PC-9 (cell line): Measurements from ENCODE around the gene ZBBX. TPM values are rescaled to one million over a fixed set of nuclear protein-coding genes. Genes with fewer than 3 reads are reported as not detected.

Source experiments
- BruUV-seq: library from RNA; stranded (reverse); fragments of 400-500 nt; replicated peaks from 2 replicates; lab custom pipeline; 2021; lab: Mats Ljungman, UMichigan
- CTCF ChIA-PET: fragments of 300-600 bp; sonication (Branson Sonifier 250); formaldehyde crosslinking; loops from one replicate; lab custom pipeline; 2022; ENCODE audit warnings: antibody characterized with exemption; lab: Charles Lee
- POLR2A ChIA-PET: fragments of 300-600 bp; sonication (Branson Sonifier 250); formaldehyde crosslinking; loops from one replicate; lab custom pipeline; 2022; ENCODE audit warnings: antibody characterized with exemption; ENCODE audit not compliant: unreplicated experiment; lab: Charles Lee
- DNase-seq, 2 experiments: peaks; one replicate each; pipeline versions ENCODE4 v3.0.0 to v3.0.0-alpha.2; 2015 to 2022; ENCODE audit warnings: mixed read lengths in 1 of 2
- H2AFZ ChIP-seq: fragments of 200-600 bp; sonication (generic); 2 replicates; pipeline ENCODE4 v1.8.1; 2017; ENCODE audit warnings: antibody characterized with exemption
- H3F3A ChIP-seq: fragments of 200-600 bp; sonication (generic); 2 replicates; pipeline ENCODE4 v1.8.1; 2017; ENCODE audit warnings: antibody characterized with exemption, mild to moderate bottlenecking, low read depth; ENCODE audit not compliant: insufficient read depth
- H3K27ac ChIP-seq: fragments of 200-600 bp; sonication (generic); 2 replicates; pipeline ENCODE4 v1.6.1; 2016; ENCODE audit warnings: mixed run types
- H3K27me3 ChIP-seq: fragments of 200-600 bp; sonication (generic); 2 replicates; pipeline ENCODE4 v1.6.1; 2016; ENCODE audit warnings: low read depth, mixed run types; ENCODE audit not compliant: insufficient read depth
- H3K36me3 ChIP-seq: fragments of 200-600 bp; sonication (generic); 2 replicates; pipeline ENCODE4 v1.6.1; 2016; ENCODE audit warnings: low read depth, mixed run types
- H3K4me1 ChIP-seq: fragments of 200-600 bp; sonication (generic); replicated peaks from 2 replicates; pipeline ENCODE4 v1.6.1; 2016; ENCODE audit warnings: mixed run types; ENCODE audit not compliant: insufficient read depth
- H3K4me2 ChIP-seq: fragments of 200-600 bp; sonication (generic); 2 replicates; pipeline ENCODE4 v1.6.1; 2017; ENCODE audit warnings: mixed run types
- H3K4me3 ChIP-seq: fragments of 200-600 bp; sonication (generic); 2 replicates; pipeline ENCODE4 v1.6.1; 2016; ENCODE audit warnings: mixed run types
- H3K79me2 ChIP-seq: fragments of 200-600 bp; sonication (generic); 2 replicates; pipeline ENCODE4 v1.6.1; 2017; ENCODE audit warnings: low read depth, mixed run types
- H3K9me2 ChIP-seq: fragments of 200-600 bp; sonication (generic); 2 replicates; pipeline ENCODE4 v1.8.1; 2017; ENCODE audit warnings: mild to moderate bottlenecking; ENCODE audit not compliant: insufficient read depth
- H3K9me3 ChIP-seq: fragments of 200-600 bp; sonication (generic); 2 replicates; pipeline ENCODE4 v1.8.1; 2016; ENCODE audit warnings: low read depth; ENCODE audit not compliant: insufficient read depth
- H4K20me1 ChIP-seq: fragments of 200-600 bp; sonication (generic); 2 replicates; pipeline ENCODE4 v1.8.1; 2017; ENCODE audit not compliant: insufficient read depth
- EZH2 ChIP-seq: fragments of 200-600 bp; sonication (generic); IDR thresholded peaks from 2 replicates; pipeline ENCODE4 v1.8.0; 2017; ENCODE audit warnings: antibody characterized with exemption, low read depth
- intact Hi-C: fragments of 100-400 bp; cut with micrococcal nuclease; formaldehyde crosslinking; loops from one replicate; pipeline ENCODE4 v1.10.0; 2022; ENCODE audit not compliant: unreplicated experiment
- total RNA-seq: library from RNA; stranded (reverse); gene quantifications from 2 replicates; pipeline ENCODE4 v1.2.3, GENCODE V29; 2021
- TF ChIP-seq, protein P1 (sequence below): fragments of 200-600 bp; sonication (generic); conservative IDR thresholded peaks from 2 replicates; pipeline ENCODE4 v1.6.1; 2017; ENCODE audit warnings: mixed run types, antibody characterized with exemption, mild to moderate bottlenecking, moderate library complexity

The ZBBX gene
- total RNA-seq, 1 experiment from 2014 or later = 0.85 TPM

DNA sequence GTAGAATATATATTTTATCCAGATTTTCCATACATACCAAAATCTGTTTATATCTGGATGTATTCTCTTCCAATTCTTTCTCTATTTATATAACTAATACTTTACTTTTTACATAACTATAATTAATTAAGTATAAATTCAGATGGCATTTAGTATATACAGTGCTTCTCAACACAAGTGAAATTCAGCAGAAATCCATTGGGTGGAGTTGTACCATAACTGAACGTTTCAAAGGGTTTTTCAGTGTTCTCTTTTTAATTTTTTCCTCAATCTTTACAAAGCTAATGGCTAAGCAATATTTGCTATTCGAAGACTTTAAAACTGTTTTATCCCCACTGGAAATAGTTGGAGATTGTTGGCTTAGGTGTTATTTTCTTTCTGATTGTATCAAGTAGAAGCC is 13.9 kb upstream of the ZBBX start:
- Histone ChIP-seq H2AFZ (no peak overlapping the region), H3K36me3 (no peaks in the 10 kb centered on the region), H3F3A (no peaks in the 10 kb centered on the region), H3K9me2 (no peaks in the 10 kb centered on the region), H3K27ac (no peak overlapping the region), H3K27me3 (no peaks in the 10 kb centered on the region), H3K4me3 (no peak overlapping the region), H3K4me2 (no peak overlapping the region), H3K4me1 (no peaks in the 10 kb centered on the region), H3K9me3 (no peaks in the 10 kb centered on the region), H3K79me2 (no peaks in the 10 kb centered on the region), H4K20me1 (no peaks in the 10 kb centered on the region)
- BruUV-seq = no TSS peak
- intact Hi-C loops = no loop called here
- DNase-seq = no peak
- CTCF ChIA-PET = no interaction called here
- no peak for TF ChIP-seq EZH2
- TF ChIP-seq, protein P1, sequence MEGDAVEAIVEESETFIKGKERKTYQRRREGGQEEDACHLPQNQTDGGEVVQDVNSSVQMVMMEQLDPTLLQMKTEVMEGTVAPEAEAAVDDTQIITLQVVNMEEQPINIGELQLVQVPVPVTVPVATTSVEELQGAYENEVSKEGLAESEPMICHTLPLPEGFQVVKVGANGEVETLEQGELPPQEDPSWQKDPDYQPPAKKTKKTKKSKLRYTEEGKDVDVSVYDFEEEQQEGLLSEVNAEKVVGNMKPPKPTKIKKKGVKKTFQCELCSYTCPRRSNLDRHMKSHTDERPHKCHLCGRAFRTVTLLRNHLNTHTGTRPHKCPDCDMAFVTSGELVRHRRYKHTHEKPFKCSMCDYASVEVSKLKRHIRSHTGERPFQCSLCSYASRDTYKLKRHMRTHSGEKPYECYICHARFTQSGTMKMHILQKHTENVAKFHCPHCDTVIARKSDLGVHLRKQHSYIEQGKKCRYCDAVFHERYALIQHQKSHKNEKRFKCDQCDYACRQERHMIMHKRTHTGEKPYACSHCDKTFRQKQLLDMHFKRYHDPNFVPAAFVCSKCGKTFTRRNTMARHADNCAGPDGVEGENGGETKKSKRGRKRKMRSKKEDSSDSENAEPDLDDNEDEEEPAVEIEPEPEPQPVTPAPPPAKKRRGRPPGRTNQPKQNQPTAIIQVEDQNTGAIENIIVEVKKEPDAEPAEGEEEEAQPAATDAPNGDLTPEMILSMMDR = no peak
- POLR2A ChIA-PET = no interaction called here

DNA sequence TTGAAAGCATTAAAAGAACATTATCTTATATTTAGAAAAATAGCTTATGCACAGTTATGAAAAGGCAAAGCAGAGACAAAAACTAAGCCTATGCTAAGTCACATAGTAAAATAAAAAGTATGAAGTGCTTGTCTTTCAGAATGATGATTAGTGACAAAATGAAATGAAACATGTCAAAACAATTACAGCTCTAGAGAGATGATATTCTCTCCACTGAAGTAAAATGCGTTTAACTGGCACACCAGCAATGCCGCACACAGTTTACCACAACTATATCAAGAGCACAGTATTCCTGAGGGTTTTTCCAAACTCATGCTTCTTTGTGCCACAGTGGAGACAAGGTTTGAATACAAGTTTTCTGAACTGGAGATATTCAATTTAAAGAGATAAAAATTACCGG is 2.1 kb upstream of the ZBBX start:
- ChIA-PET POLR2A (no interaction called here), CTCF (interaction anchor here (0.6 kb wide), 2 partner anchors 350 to 708 kb away, joined by 3 to 5 read pairs; no protein-coding TSS in a partner anchor)
- H3F3A ChIP-seq = no peaks in the 10 kb centered on the region
- no peaks in the 10 kb centered on the region for H3K9me2 ChIP-seq
- no peak overlapping the region for H3K4me3 ChIP-seq
- H3K9me3 ChIP-seq = no peaks in the 10 kb centered on the region; the same call in 1 of the 2 replicates
- H4K20me1 ChIP-seq = no peaks in the 10 kb centered on the region
- H3K36me3 ChIP-seq = no peaks in the 10 kb centered on the region
- H3K79me2 ChIP-seq = no peaks in the 10 kb centered on the region
- no peak overlapping the region for H2AFZ ChIP-seq
- no peak overlapping the region for H3K27ac ChIP-seq
- BruUV-seq = no TSS peak
- DNase-seq = no peak
- intact Hi-C loops = no loop called here
- TF ChIP-seq EZH2 = no peak
- TF ChIP-seq, protein P1 = no peak
- no peak overlapping the region for H3K4me2 ChIP-seq
- H3K4me1 ChIP-seq = no peaks in the 10 kb centered on the region
- no peaks in the 10 kb centered on the region for H3K27me3 ChIP-seq

DNA sequence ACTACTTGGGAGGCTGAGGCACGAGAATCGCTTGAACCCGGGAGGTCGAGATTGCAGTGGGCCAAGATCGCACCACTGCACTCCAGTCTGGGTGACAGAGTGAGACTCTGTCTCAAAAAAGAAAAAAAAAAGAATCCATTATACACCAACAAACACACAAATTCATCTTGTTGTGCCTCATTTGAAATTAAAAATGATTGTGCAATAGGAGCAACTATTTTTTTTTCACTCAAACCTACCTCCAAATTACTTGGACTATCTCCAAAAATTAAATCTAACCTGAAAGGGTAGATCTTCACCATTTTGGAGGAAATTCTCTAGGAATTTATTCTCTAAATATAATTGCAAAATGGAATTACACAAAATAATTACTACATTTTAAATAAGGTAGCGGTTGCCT is 4.6 kb downstream of the ZBBX start:
- no peak for DNase-seq
- ChIA-PET CTCF (no interaction called here), POLR2A (no interaction called here)
- no peaks in the 10 kb centered on the region for H3K9me2 ChIP-seq
- no peaks in the 10 kb centered on the region for H3K4me1 ChIP-seq
- H3K36me3 ChIP-seq = no peaks in the 10 kb centered on the region
- TF ChIP-seq, protein P1 = no peak
- no peak for TF ChIP-seq EZH2
- no TSS peak for BruUV-seq
- no peak overlapping the region for H3K27ac ChIP-seq
- H3K27me3 ChIP-seq = no peaks in the 10 kb centered on the region
- no peaks in the 10 kb centered on the region for H3F3A ChIP-seq
- H3K79me2 ChIP-seq = no peaks in the 10 kb centered on the region
- H3K4me2 ChIP-seq = no peak overlapping the region
- no peak overlapping the region for H2AFZ ChIP-seq
- intact Hi-C loops = no loop called here
- no peaks in the 10 kb centered on the region for H3K9me3 ChIP-seq
- H4K20me1 ChIP-seq = no peaks in the 10 kb centered on the region
- no peak overlapping the region for H3K4me3 ChIP-seq
